ENCODE measurements around the gene HIPK3.
"Not testable (repeated sequence)": the region's sequence is repeated elsewhere in the genome, so short reads cannot be mapped to it uniquely, and the experiment has no call there.

Gene HIPK3

DNA sequence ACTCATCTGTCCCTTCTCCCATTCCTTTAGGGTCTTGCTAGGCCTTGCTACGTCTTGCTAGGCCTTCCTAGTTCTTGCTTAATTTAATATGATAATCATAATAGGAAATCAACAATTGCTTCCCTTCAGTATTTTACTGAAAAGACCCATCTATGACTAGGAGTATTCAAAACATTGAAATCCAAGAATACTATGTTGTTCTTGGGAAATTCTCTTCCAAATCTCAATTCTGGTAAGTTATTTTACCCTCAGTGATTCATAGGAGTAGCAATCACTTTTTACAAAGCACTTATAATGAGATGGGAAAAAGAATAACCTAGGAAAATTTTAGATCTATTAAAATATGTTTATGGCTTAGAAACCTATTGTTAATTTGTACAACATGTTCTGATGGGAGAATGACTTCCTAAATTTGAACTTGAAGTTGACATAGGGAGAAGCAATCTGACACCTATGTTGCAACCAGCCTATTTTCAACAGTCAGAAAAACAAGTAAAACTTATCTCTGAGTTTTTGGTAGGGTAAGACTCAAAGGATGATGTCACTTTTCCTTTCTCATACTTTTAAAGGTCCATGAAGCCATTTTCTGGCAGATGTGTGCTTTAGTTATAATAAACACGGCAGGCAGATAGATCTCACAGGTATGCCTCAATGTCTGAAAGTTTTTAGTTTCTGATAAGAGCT lies 29.5 kb upstream of the HIPK3 start:
- Histone ChIP-seq H3K27ac (ENCODE audit: low read depth, low read length) (peak overlapping the region; percentile 26), H3K36me3 (ENCODE audit: control insufficient read depth in 5 of 5, insufficient read depth in 5 of 5, low read length in 5 of 5) (no peaks in the 10 kb centered on the region), H3K27me3 (ENCODE audit: control insufficient read depth in 5 of 5, insufficient read depth in 4 of 5, low read length in 5 of 5) (no peaks in the 10 kb centered on the region), H3K4me3 (ENCODE audit: low read depth in 1 of 5, low read length in 5 of 5) (no peak overlapping the region), H3K4me1 (ENCODE audit: control insufficient read depth in 5 of 5, insufficient read depth in 5 of 5, low read length in 5 of 5) (peaks cover 0 to 18% (median 7%) of the 10 kb centered on the region in 5 donors), H3K9me3 (ENCODE audit: control insufficient read depth in 5 of 5, low read length in 5 of 5) (no peaks in the 10 kb centered on the region), H3K9ac (ENCODE audit: low read length in 5 of 5) (no peak overlapping the region)

- no peaks in the 10 kb centered on the region for H3K9me3 ChIP-seq (ENCODE audit: control insufficient read depth in 5 of 5, low read length in 5 of 5)
- no peaks in the 10 kb centered on the region for H3K36me3 ChIP-seq (ENCODE audit: control insufficient read depth in 5 of 5, insufficient read depth in 5 of 5, low read length in 5 of 5)
- peaks cover 0 to 21% (median 13%) of the 10 kb centered on the region in 5 donors for H3K4me1 ChIP-seq (ENCODE audit: control insufficient read depth in 5 of 5, insufficient read depth in 5 of 5, low read length in 5 of 5)
- no peak overlapping the region for H3K4me3 ChIP-seq (ENCODE audit: low read depth in 1 of 5, low read length in 5 of 5)
- H3K9ac ChIP-seq (ENCODE audit: low read length in 5 of 5): no peak overlapping the region
- peak overlapping the region; percentile 48 for H3K27ac ChIP-seq (ENCODE audit: low read depth, low read length)
- H3K27me3 ChIP-seq (ENCODE audit: control insufficient read depth in 5 of 5, insufficient read depth in 4 of 5, low read length in 5 of 5): no peaks in the 10 kb centered on the region
These were observed 22.6 kb upstream of the HIPK3 start for GRCh38 chr11:33234397-33235190.

GRCh38 chr11:33237039-33237597 lies 20.1 kb upstream of the HIPK3 start:
- Histone ChIP-seq H3K9ac (ENCODE audit: low read length in 5 of 5) (no peak overlapping the region), H3K36me3 (ENCODE audit: control insufficient read depth in 5 of 5, insufficient read depth in 5 of 5, low read length in 5 of 5) (no peaks in the 10 kb centered on the region), H3K9me3 (ENCODE audit: control insufficient read depth in 5 of 5, low read length in 5 of 5) (no peaks in the 10 kb centered on the region), H3K27me3 (ENCODE audit: control insufficient read depth in 5 of 5, insufficient read depth in 4 of 5, low read length in 5 of 5) (no peaks in the 10 kb centered on the region), H3K4me3 (ENCODE audit: low read depth in 1 of 5, low read length in 5 of 5) (no peak overlapping the region), H3K27ac (ENCODE audit: low read depth, low read length) (no peak overlapping the region), H3K4me1 (ENCODE audit: control insufficient read depth in 5 of 5, insufficient read depth in 5 of 5, low read length in 5 of 5) (peaks cover 0 to 22% (median 16%) of the 10 kb centered on the region in 5 donors)

DNA sequence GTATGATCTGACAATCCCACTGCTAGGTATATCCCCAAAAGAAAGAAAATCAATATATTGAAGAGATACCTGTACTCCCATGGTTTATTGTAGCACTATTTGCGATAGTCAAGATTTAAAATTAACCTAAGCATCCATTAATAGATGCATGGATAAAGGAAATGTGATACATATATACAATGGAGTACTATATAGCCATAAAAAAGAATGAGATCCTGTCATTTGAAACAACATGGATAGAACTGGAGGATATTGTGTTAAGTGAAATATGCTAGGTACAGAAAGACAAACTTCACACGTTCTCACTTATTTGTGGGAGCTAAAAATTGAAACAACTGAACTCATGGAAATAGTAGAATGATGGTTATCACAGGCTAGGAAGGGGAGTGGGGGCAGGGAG lies 14.6 kb upstream of the HIPK3 start:
- Histone ChIP-seq H3K27me3 (ENCODE audit: control insufficient read depth in 5 of 5, insufficient read depth in 4 of 5, low read length in 5 of 5) (no peaks in the 10 kb centered on the region), H3K27ac (ENCODE audit: low read depth, low read length) (no peak overlapping the region), H3K4me1 (ENCODE audit: control insufficient read depth in 5 of 5, insufficient read depth in 5 of 5, low read length in 5 of 5) (peaks cover 0 to 6% (median 3%) of the 10 kb centered on the region in 5 donors), H3K9ac (ENCODE audit: low read length in 5 of 5) (no peak overlapping the region), H3K9me3 (ENCODE audit: control insufficient read depth in 5 of 5, low read length in 5 of 5) (peaks cover 0 to 7% (median 3%) of the 10 kb centered on the region in 5 donors), H3K36me3 (ENCODE audit: control insufficient read depth in 5 of 5, insufficient read depth in 5 of 5, low read length in 5 of 5) (no peaks in the 10 kb centered on the region), H3K4me3 (ENCODE audit: low read depth in 1 of 5, low read length in 5 of 5) (no peak overlapping the region)

DNA sequence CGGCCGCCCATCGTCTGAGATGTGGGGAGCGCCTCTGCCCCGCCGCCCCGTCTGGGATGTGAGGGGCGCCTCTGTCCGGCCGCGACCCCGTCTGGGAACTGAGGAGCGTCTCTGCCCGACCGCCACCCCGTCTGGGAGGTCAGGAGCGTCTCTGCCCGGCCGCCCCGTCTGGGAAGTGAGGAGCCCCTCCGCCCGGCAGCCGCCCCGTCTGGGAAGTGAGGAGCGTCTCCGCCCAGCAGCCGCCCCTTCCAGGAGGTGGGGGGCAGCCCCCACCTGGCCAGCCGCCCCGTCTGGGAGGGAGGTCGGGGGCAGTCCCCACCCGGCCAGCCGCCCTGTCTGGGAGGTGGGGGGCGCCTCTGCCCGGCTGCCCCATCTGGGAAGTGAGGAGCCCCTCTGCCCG lies 13.5 kb upstream of the HIPK3 start:
- H3K9me3 ChIP-seq (ENCODE audit: control insufficient read depth in 5 of 5, low read length in 5 of 5); H3K27ac ChIP-seq (ENCODE audit: low read depth, low read length); H3K27me3 ChIP-seq (ENCODE audit: control insufficient read depth in 5 of 5, insufficient read depth in 4 of 5, low read length in 5 of 5); H3K4me1 ChIP-seq (ENCODE audit: control insufficient read depth in 5 of 5, insufficient read depth in 5 of 5, low read length in 5 of 5); H3K4me3 ChIP-seq (ENCODE audit: low read depth in 1 of 5, low read length in 5 of 5); H3K9ac ChIP-seq (ENCODE audit: low read length in 5 of 5); H3K36me3 ChIP-seq (ENCODE audit: control insufficient read depth in 5 of 5, insufficient read depth in 5 of 5, low read length in 5 of 5): not testable (repeated sequence)

GRCh38 chr11:33248416-33248971 lies 8.7 kb upstream of the HIPK3 start:
- Histone ChIP-seq H3K9ac (ENCODE audit: low read length in 5 of 5) (no peak overlapping the region), H3K27ac (ENCODE audit: low read depth, low read length) (peak overlapping the region; percentile 39), H3K36me3 (ENCODE audit: control insufficient read depth in 5 of 5, insufficient read depth in 5 of 5, low read length in 5 of 5) (no peaks in the 10 kb centered on the region), H3K4me1 (ENCODE audit: control insufficient read depth in 5 of 5, insufficient read depth in 5 of 5, low read length in 5 of 5) (peaks cover 0 to 8% (median 0%) of the 10 kb centered on the region in 5 donors), H3K4me3 (ENCODE audit: low read depth in 1 of 5, low read length in 5 of 5) (no peak overlapping the region), H3K27me3 (ENCODE audit: control insufficient read depth in 5 of 5, insufficient read depth in 4 of 5, low read length in 5 of 5) (no peaks in the 10 kb centered on the region), H3K9me3 (ENCODE audit: control insufficient read depth in 5 of 5, low read length in 5 of 5) (peaks cover 0 to 7% (median 3%) of the 10 kb centered on the region in 5 donors)

- H3K27ac ChIP-seq (ENCODE audit: low read depth, low read length): peak overlapping the region; percentile 100
- no peaks in the 10 kb centered on the region for H3K36me3 ChIP-seq (ENCODE audit: control insufficient read depth in 5 of 5, insufficient read depth in 5 of 5, low read length in 5 of 5)
- no peaks in the 10 kb centered on the region for H3K27me3 ChIP-seq (ENCODE audit: control insufficient read depth in 5 of 5, insufficient read depth in 4 of 5, low read length in 5 of 5)
- peak overlapping the region; percentile 76 to 99 (median 80) for H3K4me3 ChIP-seq (ENCODE audit: low read depth in 1 of 5, low read length in 5 of 5)
- H3K4me1 ChIP-seq (ENCODE audit: control insufficient read depth in 5 of 5, insufficient read depth in 5 of 5, low read length in 5 of 5): peaks cover 0 to 27% (median 22%) of the 10 kb centered on the region in 5 donors
- no peaks in the 10 kb centered on the region for H3K9me3 ChIP-seq (ENCODE audit: control insufficient read depth in 5 of 5, low read length in 5 of 5)
- peak overlapping the region; percentile 44 to 92 (median 90) for H3K9ac ChIP-seq (ENCODE audit: low read length in 5 of 5)
These were observed 959 bp upstream of the HIPK3 start for GRCh38 chr11:33256031-33256812.

DNA sequence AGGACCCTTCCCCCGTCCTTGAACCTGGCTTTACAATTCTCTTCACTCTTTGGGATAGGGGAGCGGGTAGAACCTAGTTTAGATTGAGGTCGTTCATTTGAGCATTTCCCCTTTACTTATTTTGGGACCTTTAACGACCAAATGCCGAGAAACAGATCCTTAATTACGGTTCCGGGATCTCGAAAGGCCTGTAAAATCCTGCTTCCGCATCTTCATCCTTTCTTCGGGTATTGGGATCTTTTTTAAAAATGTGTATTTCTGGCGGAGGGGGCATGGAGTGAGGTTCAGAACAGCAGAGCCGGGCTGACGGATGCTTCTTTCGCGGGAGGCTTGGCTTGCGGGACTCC lies 395 bp upstream of the HIPK3 start:
- H3K9ac ChIP-seq (ENCODE audit: low read length in 5 of 5): peak overlapping the region; percentile 44 to 92 (median 90)

DNA sequence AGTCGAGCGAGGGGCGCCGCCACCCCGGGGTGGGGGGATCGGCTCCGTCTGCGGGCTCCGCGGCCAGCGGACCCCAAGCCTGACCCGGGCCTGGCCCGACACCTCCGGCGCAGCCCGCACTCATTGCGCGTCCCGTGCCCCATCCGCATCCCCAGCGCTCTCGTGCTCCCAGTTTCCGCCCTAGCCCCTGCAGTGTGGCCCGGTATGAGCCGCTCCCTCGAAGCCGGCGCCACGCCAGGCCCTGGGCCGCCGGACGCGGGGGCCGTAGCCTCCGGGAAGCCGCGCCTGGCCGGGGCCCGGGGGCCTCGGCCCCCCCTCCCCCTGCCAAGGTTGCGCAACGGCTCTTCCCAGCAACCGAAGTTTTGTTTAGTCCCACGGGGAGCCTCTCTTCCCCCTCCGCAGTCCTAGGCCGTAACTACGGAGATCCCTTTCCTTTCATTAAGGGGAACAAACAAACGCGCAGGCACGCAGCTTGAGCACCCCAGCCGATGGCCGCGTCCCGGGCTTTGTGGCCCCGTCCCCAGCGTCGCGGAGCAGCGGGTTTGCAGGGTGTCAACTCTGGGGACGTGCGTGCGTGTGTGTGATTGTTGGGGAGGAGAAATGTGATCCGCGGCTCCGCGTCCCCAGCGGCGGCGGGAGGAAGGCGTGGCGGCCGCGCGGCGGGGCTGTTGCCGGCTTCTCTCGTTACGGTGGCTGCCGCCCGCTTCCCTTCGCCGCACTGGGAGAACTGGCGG lies 883 bp downstream of the HIPK3 start:
- Histone ChIP-seq H3K4me3 (ENCODE audit: low read depth in 1 of 5, low read length in 5 of 5) (peak overlapping the region; percentile 80 to 99 (median 93)), H3K4me1 (ENCODE audit: control insufficient read depth in 5 of 5, insufficient read depth in 5 of 5, low read length in 5 of 5) (peaks cover 0 to 39% (median 36%) of the 10 kb centered on the region in 5 donors), H3K27ac (ENCODE audit: low read depth, low read length) (peak overlapping the region; percentile 100), H3K9me3 (ENCODE audit: control insufficient read depth in 5 of 5, low read length in 5 of 5) (no peaks in the 10 kb centered on the region), H3K9ac (ENCODE audit: low read length in 5 of 5) (peak overlapping the region; percentile 90 to 100 (median 100)), H3K27me3 (ENCODE audit: control insufficient read depth in 5 of 5, insufficient read depth in 4 of 5, low read length in 5 of 5) (no peaks in the 10 kb centered on the region), H3K36me3 (ENCODE audit: control insufficient read depth in 5 of 5, insufficient read depth in 5 of 5, low read length in 5 of 5) (no peaks in the 10 kb centered on the region)

More for the DNA sequence above, 395 bp upstream of the HIPK3 start:
- Histone ChIP-seq H3K9me3 (ENCODE audit: control insufficient read depth in 5 of 5, low read length in 5 of 5) (no peaks in the 10 kb centered on the region), H3K4me3 (ENCODE audit: low read depth in 1 of 5, low read length in 5 of 5) (peak overlapping the region; percentile 76 to 99 (median 80)), H3K27me3 (ENCODE audit: control insufficient read depth in 5 of 5, insufficient read depth in 4 of 5, low read length in 5 of 5) (no peaks in the 10 kb centered on the region), H3K4me1 (ENCODE audit: control insufficient read depth in 5 of 5, insufficient read depth in 5 of 5, low read length in 5 of 5) (peaks cover 0 to 27% (median 24%) of the 10 kb centered on the region in 5 donors), H3K36me3 (ENCODE audit: control insufficient read depth in 5 of 5, insufficient read depth in 5 of 5, low read length in 5 of 5) (no peaks in the 10 kb centered on the region), H3K27ac (ENCODE audit: low read depth, low read length) (peak overlapping the region; percentile 100)

Measured in subcutaneous abdominal adipose tissue (tissue), 5 donors.